ENCODE data around the gene CDKAL1. TPM values are rescaled to one million over a fixed set of nuclear protein-coding genes. Genes with fewer than 3 reads are reported as not detected.

The CDKAL1 gene
- total and polyA plus RNA-seq, 2 of the 8 experiments (the other 6 are each of a cell fraction or from before 2014, with no cell fraction given) = 8.4 to 24.6 TPM

DNA sequence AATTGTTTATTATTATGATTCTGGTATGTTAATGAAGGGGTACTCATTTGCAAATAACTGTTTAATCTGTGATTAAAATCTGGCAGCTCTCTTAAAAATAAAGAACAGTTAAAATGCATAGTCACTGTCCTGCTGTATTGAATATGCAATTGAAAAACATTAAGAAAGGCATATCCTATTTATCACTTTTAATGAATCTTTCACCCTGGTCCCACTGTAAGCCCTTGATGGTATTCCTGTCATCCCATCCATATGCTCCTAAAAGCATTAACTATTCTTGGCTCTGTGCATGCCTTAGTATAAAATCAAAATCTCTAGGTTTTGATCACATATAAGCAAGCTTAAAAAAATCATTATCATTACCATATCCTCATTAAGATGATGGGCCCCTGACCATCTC, 648.3 kb downstream of the CDKAL1 start:
- H2AK5ac ChIP-seq (ENCODE audit: low read depth, low read length) = no peak overlapping the region
- no peak overlapping the region for H2BK12ac ChIP-seq (ENCODE audit: low read depth, low read length)
- CTCF ChIA-PET (ENCODE audit: partially characterized antibody) = no interaction called here
- no peak overlapping the region for H3K27ac ChIP-seq (ENCODE audit: low read depth, low read length)
- no peak overlapping the region for H2AFZ ChIP-seq (ENCODE audit: low read length)
- H3K9me3 ChIP-seq (ENCODE audit: insufficient read depth in 2 of 2, low read depth in 1 of 2, low read length in 1 of 2) = peaks cover 3 to 10% of the 10 kb centered on the region in 2 experiments
- no peaks in the 10 kb centered on the region for H3K79me2 ChIP-seq (ENCODE audit: control insufficient read depth in 1 of 2, insufficient read depth in 2 of 2, low read length in 2 of 2)
- no peak overlapping the region for H3K14ac ChIP-seq (ENCODE audit: insufficient read length)
- H4K91ac ChIP-seq (replicated peaks; ENCODE audit: insufficient read length, low read length) = no peak overlapping the region
- H4K5ac ChIP-seq (ENCODE audit: insufficient read length, low read depth, low read length) = no peak overlapping the region
- H3K23ac ChIP-seq (ENCODE audit: insufficient read length) = no peak overlapping the region
- FAIRE-seq (no peak), DNase-seq (ENCODE audit: low read depth in 1 of 2, low spot score in 2 of 2) (no peak)
- H3K56ac ChIP-seq (replicated peaks; ENCODE audit: insufficient read length, low read depth, low read length) = no peak overlapping the region
- H2BK20ac ChIP-seq (ENCODE audit: low read length) = no peak overlapping the region
- no peak overlapping the region for H3K4me3 ChIP-seq (ENCODE audit: extremely low read depth in 1 of 4, insufficient read depth in 2 of 4, low read depth in 3 of 4, low read length in 4 of 4)
- H4K8ac ChIP-seq (ENCODE audit: extremely low read depth, insufficient read depth, low read length) = no peak overlapping the region
- peaks cover 0 to 3% (median 0%) of the 10 kb centered on the region in 4 experiments; a peak in 2 of 8 replicates for H3K36me3 ChIP-seq (ENCODE audit: control insufficient read depth in 2 of 4, insufficient read depth in 4 of 4, low read length in 3 of 4)
- no peak overlapping the region; the same call in 1 of the 2 replicates for H2BK5ac ChIP-seq (ENCODE audit: low read depth, low read length)
- H3K23me2 ChIP-seq (ENCODE audit: low read depth, low read length) = no peaks in the 10 kb centered on the region
- H3K79me1 ChIP-seq (ENCODE audit: low read depth, low read length) = no peaks in the 10 kb centered on the region
- no peak overlapping the region for H3K9ac ChIP-seq (replicated peaks in 1 of 4; ENCODE audit: extremely low read depth in 1 of 4, low read depth in 3 of 4, low read length in 3 of 4)
- H3K27me3 ChIP-seq (replicated peaks in 1 of 4; ENCODE audit: control insufficient read depth in 3 of 4, extremely low read depth in 1 of 4, insufficient read depth in 3 of 4, low read length in 3 of 4) = no peaks in the 10 kb centered on the region
- peaks cover 2 to 14% (median 6%) of the 10 kb centered on the region in 4 experiments; a peak in 6 of 7 replicates for H3K4me1 ChIP-seq (replicated peaks in 1 of 4; ENCODE audit: control insufficient read depth in 3 of 4, insufficient read depth in 4 of 4, low read length in 3 of 4)
- H2BK120ac ChIP-seq (replicated peaks; ENCODE audit: low read depth, low read length) = no peak overlapping the region
- no peaks in the 10 kb centered on the region for H4K20me1 ChIP-seq (replicated peaks in 1 of 2; ENCODE audit: control insufficient read depth in 1 of 2, insufficient read depth in 2 of 2, low read length in 2 of 2)
- peak overlapping the region; percentile 50 for H3K4ac ChIP-seq (replicated peaks; ENCODE audit: insufficient read length, low read depth, low read length)
- no peak overlapping the region for H3K18ac ChIP-seq (ENCODE audit: extremely low read depth, low read length)
- POLR2A ChIA-PET (ENCODE audit: partially characterized antibody) = no interaction called here
- no peak overlapping the region for H3K4me2 ChIP-seq (ENCODE audit: insufficient read depth in 1 of 2, low read depth in 2 of 2, low read length in 2 of 2)
- no peak overlapping the region for H2BK15ac ChIP-seq (ENCODE audit: low read length)
- TF ChIP-seq EZH2 (IDR thresholded peaks at IDR 0.05; ENCODE audit: low read depth, low read length, severe bottlenecking) = no peak
- TF ChIP-seq RNF2 (IDR thresholded peaks at IDR 0.05; ENCODE audit: borderline replicate concordance, low read depth, low read length, missing control alignments, poor library complexity, severe bottlenecking) = no peak
- no peak for TF ChIP-seq EGR1 (IDR thresholded peaks at IDR 0.05; ENCODE audit: borderline replicate concordance, low read depth, low read length)
- no peak for TF ChIP-seq TBP (IDR thresholded peaks at IDR 0.05; ENCODE audit: low read depth, low read length)
- TF ChIP-seq ASH2L (IDR thresholded peaks at IDR 0.05; ENCODE audit: low read length) = no peak
- no peak for TF ChIP-seq FOSL1 (IDR thresholded peaks at IDR 0.05; ENCODE audit: insufficient read depth, low read depth, low read length)
- no peak for TF ChIP-seq CTBP2 (IDR thresholded peaks at IDR 0.05; ENCODE audit: borderline replicate concordance, insufficient read depth, insufficient read length, low read length)
- TF ChIP-seq BCL11A (IDR thresholded peaks at IDR 0.05; ENCODE audit: low read depth in 2 of 2, low read length in 2 of 2) = no peak
- TF ChIP-seq TAF7 (optimal IDR thresholded peaks at IDR 0.05; ENCODE audit: borderline replicate concordance, low read depth, low read length) = no peak
- TF ChIP-seq TAF1 (IDR thresholded peaks at IDR 0.05; ENCODE audit: low read depth, low read length) = no peak
- TF ChIP-seq KDM1A (IDR thresholded peaks at IDR 0.05; ENCODE audit: borderline replicate concordance, low read length) = no peak
- no peak for TF ChIP-seq SIX5 (IDR thresholded peaks at IDR 0.05; ENCODE audit: low read depth, low read length)
- no peak for TF ChIP-seq CBX5 (IDR thresholded peaks at IDR 0.05; ENCODE audit: low read depth, low read length)
- TF ChIP-seq POLR2A (IDR thresholded peaks at IDR 0.05; ENCODE audit: control extremely low read depth in 1 of 2, low read depth in 2 of 2, low read length in 2 of 2) = no peak
- TF ChIP-seq SIN3A (conservative IDR thresholded peaks at IDR 0.05 in 1 of 2, IDR thresholded peaks at IDR 0.05 in 1 of 2; ENCODE audit: low read depth in 1 of 2, low read length in 2 of 2) = no peak
- no peak for TF ChIP-seq CBX8 (IDR thresholded peaks at IDR 0.05; ENCODE audit: borderline replicate concordance, low read depth, low read length)

All from H1 (cell line).